Measurements from ENCODE around the gene PCK2. TPM values are rescaled to one million over a fixed set of nuclear protein-coding genes. Genes with fewer than 3 reads are reported as not detected.

The PCK2 gene
- total and polyA plus RNA-seq, 2 of the 13 experiments (the other 11 are each of a cell fraction or from before 2014, with no cell fraction given): 129 to 272 TPM

DNA sequence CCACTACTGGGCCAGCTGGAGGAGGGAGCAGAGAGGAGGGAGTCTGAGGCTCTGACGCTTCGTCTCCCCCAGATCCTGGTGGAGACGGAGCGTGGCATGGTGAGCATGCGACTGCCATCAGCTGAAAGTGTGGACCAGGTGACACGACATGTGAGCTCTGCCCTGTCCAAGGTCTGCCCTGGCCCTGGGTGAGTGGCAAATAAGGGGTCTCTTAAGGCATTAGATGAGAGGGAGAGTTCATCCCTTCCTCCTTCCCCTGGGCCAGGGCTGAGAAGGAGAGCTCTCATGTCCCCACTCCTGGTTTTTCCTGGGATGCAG is 39.8 kb upstream of the PCK2 start:
- H3K4me3 ChIP-seq (replicated peaks in 1 of 3; ENCODE audit: insufficient read depth in 1 of 3, low read depth in 2 of 3, low read length in 3 of 3): no peak overlapping the region
- ATAC-seq (no peak), DNase-seq (ENCODE audit: low spot score) (no peak), FAIRE-seq (no peak)
- no peak overlapping the region for H3K9ac ChIP-seq (ENCODE audit: insufficient read depth, low read depth, low read length)
- in situ Hi-C loops (cut with HindIII; ENCODE audit: extremely low pct_ligation_motif_present, low pct_unique_long_range_greater_than_20kb) (loop anchor here (5.0 kb wide), 1 partner anchor 47 kb away; no protein-coding TSS in a partner anchor), intact Hi-C loops (cut with micrococcal nuclease; ENCODE audit: unreplicated experiment) (no loop called here)
- H3K4me2 ChIP-seq (ENCODE audit: low read depth, low read length): no peak overlapping the region
- no peak overlapping the region for H3K27ac ChIP-seq (ENCODE audit: extremely low read length, insufficient read depth, low read length)
- no TSS peak for BruUV-seq (replicated peaks)
- ChIA-PET CTCF (ENCODE audit: low intra/inter-chr PET ratio, low total read pairs) (no interaction called here), POLR2A (interaction anchor here (1.0 to 6.3 kb wide), 5 partner anchors 27 to 188 kb away, joined by 4 to 124 read pairs (median 6); partner anchors contain the start of genes DCAF11, NRL, PCK2 and PSME2)
- peaks cover 45% of the 10 kb centered on the region for H3K4me1 ChIP-seq (ENCODE audit: insufficient read depth, low read length)
- TF ChIP-seq ZNF225 (CRISPR knock-in tag; IDR thresholded peaks at IDR 0.05): no peak
- TF ChIP-seq, protein P1, sequence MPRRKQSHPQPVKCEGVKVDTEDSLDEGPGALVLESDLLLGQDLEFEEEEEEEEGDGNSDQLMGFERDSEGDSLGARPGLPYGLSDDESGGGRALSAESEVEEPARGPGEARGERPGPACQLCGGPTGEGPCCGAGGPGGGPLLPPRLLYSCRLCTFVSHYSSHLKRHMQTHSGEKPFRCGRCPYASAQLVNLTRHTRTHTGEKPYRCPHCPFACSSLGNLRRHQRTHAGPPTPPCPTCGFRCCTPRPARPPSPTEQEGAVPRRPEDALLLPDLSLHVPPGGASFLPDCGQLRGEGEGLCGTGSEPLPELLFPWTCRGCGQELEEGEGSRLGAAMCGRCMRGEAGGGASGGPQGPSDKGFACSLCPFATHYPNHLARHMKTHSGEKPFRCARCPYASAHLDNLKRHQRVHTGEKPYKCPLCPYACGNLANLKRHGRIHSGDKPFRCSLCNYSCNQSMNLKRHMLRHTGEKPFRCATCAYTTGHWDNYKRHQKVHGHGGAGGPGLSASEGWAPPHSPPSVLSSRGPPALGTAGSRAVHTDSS (CRISPR knock-in tag; conservative IDR thresholded peaks at IDR 0.05): no peak
- TF ChIP-seq MYC (CRISPR knock-in tag; IDR thresholded peaks at IDR 0.05; ENCODE audit: borderline replicate concordance): 0 out of 2 replicates have a peak, but pooled peaks have one; percentile 21
- no peak for TF ChIP-seq HNRNPUL1 (IDR thresholded peaks at IDR 0.05; ENCODE audit: low read depth, low read length)
- no peak for TF ChIP-seq SPEN (CRISPR knock-in tag; IDR thresholded peaks at IDR 0.05; ENCODE audit: low read depth)
- TF ChIP-seq, protein P2, sequence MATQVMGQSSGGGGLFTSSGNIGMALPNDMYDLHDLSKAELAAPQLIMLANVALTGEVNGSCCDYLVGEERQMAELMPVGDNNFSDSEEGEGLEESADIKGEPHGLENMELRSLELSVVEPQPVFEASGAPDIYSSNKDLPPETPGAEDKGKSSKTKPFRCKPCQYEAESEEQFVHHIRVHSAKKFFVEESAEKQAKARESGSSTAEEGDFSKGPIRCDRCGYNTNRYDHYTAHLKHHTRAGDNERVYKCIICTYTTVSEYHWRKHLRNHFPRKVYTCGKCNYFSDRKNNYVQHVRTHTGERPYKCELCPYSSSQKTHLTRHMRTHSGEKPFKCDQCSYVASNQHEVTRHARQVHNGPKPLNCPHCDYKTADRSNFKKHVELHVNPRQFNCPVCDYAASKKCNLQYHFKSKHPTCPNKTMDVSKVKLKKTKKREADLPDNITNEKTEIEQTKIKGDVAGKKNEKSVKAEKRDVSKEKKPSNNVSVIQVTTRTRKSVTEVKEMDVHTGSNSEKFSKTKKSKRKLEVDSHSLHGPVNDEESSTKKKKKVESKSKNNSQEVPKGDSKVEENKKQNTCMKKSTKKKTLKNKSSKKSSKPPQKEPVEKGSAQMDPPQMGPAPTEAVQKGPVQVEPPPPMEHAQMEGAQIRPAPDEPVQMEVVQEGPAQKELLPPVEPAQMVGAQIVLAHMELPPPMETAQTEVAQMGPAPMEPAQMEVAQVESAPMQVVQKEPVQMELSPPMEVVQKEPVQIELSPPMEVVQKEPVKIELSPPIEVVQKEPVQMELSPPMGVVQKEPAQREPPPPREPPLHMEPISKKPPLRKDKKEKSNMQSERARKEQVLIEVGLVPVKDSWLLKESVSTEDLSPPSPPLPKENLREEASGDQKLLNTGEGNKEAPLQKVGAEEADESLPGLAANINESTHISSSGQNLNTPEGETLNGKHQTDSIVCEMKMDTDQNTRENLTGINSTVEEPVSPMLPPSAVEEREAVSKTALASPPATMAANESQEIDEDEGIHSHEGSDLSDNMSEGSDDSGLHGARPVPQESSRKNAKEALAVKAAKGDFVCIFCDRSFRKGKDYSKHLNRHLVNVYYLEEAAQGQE (IDR thresholded peaks at IDR 0.05; ENCODE audit: borderline replicate concordance in 1 of 2, low read depth in 1 of 2, low read length in 2 of 2): peak in 1 of 2 experiments; percentile 49; a peak in 1 of 4 replicates
- WGBS (ENCODE audit: low lambda C conversion rate): 45% methylated on average over 6 of the region's 6 CpGs
- no peak overlapping the region for H2AFZ ChIP-seq (ENCODE audit: low read length)
- no peaks in the 10 kb centered on the region for H3K9me3 ChIP-seq (ENCODE audit: low read length)
- no peaks in the 10 kb centered on the region for H4K20me1 ChIP-seq (ENCODE audit: insufficient read depth, low read length)
- H3K27me3 ChIP-seq (ENCODE audit: control insufficient read depth in 1 of 2, insufficient read depth in 2 of 2, low read length in 2 of 2): peaks cover 20 to 80% of the 10 kb centered on the region in 2 experiments
- no peaks in the 10 kb centered on the region for H3K79me2 ChIP-seq (ENCODE audit: insufficient read depth, low read length)
- no peaks in the 10 kb centered on the region for H3K36me3 ChIP-seq (replicated peaks in 1 of 2; ENCODE audit: control insufficient read depth in 1 of 2, insufficient read depth in 2 of 2, low read length in 2 of 2)
